HCT116 (cell line): ENCODE measurements around the gene TRIM29. TPM values are rescaled to one million over a fixed set of nuclear protein-coding genes. Genes with fewer than 3 reads are reported as not detected.

Source experiments
- ATAC-seq: fragments of 200-7000 bp; cut with Tn5 transposase; 2 replicates; pipeline ENCODE4 v1.9.1; 2020; ENCODE audit warnings: mild to moderate bottlenecking, moderate library complexity
- BruUV-seq: library from RNA; stranded (reverse); fragments of 400-500 nt; replicated peaks from 2 replicates; lab custom pipeline; 2021; lab: Mats Ljungman, UMichigan
- CTCF ChIA-PET: fragments of 300-600 bp; sonication (Branson Sonifier 250); formaldehyde crosslinking; loops from one replicate; lab custom pipeline; 2021; ENCODE audit warnings: antibody characterized with exemption; lab: Charles Lee
- POLR2A ChIA-PET: fragments of 300-600, 350-600 bp; sonication (Branson Sonifier 250); formaldehyde crosslinking; loops from one replicate; lab custom pipeline; 2021; ENCODE audit warnings: antibody characterized with exemption; lab: Charles Lee
- RAD21 ChIA-PET, 2 experiments: fragments of 300-600 bp; sonication (Branson Sonifier 250); formaldehyde crosslinking; loops; one replicate each; lab custom pipeline; 2023; ENCODE audit warnings: low total read pairs in 2 of 2; ENCODE audit not compliant: uncharacterized antibody in 2 of 2, unreplicated experiment in 2 of 2, low non-redundant PET in 1 of 2; lab: Charles Lee
- DNase-seq: peaks from one replicate; pipeline ENCODE4 v3.0.0-alpha.2; 2010; ENCODE audit warnings: low read depth, low spot score
- H2AFZ ChIP-seq: fragments of 200-600 bp; shearing (Covaris generic), sonication (generic); 2 replicates; pipeline ENCODE4 v1.6.1; 2017; ENCODE audit warnings: low read depth, mixed run types, mixed read lengths, antibody characterized with exemption, low read length; ENCODE audit not compliant: poor library complexity, severe bottlenecking
- H3K27ac ChIP-seq: 2 replicates; pipeline ENCODE4 v1.5.1; 2012; ENCODE audit warnings: low read depth, low read length
- H3K27me3 ChIP-seq: fragments of 200-600 bp; sonication (generic); 2 replicates; pipeline ENCODE4 v1.6.1; 2016; ENCODE audit warnings: mixed run types, low read length, mixed read lengths; ENCODE audit not compliant: insufficient read depth
- H3K36me3 ChIP-seq, 2 experiments: fragments of 200-500 bp in 1 of 2; fragments of 200-600 bp in 1 of 2; sonication (Bioruptor generic) in 1 of 2; sonication (generic) in 1 of 2; 2 replicates each; pipeline versions ENCODE4 v1.5.1 to v1.6.1; 2014 to 2016; ENCODE audit warnings: low read length in 2 of 2, inconsistent platforms in 1 of 2, mixed read lengths in 1 of 2, mixed run types in 1 of 2; ENCODE audit not compliant: insufficient read depth in 2 of 2, control insufficient read depth in 1 of 2
- H3K4me1 ChIP-seq, 2 experiments: fragments of 200-600 bp in 1 of 2; sonication (generic) in 1 of 2; 2 replicates each; pipeline versions ENCODE4 v1.5.1 to v1.6.1; 2012 to 2017; ENCODE audit warnings: low read length in 2 of 2, inconsistent platforms in 1 of 2, mild to moderate bottlenecking in 1 of 2, mixed read lengths in 1 of 2, mixed run types in 1 of 2, moderate library complexity in 1 of 2; ENCODE audit not compliant: insufficient read depth in 2 of 2, control insufficient read depth in 1 of 2
- H3K4me2 ChIP-seq: fragments of 200-600 bp; sonication (generic); 2 replicates; pipeline ENCODE4 v1.6.1; 2017; ENCODE audit warnings: mixed run types, low read length, mixed read lengths
- H3K4me3 ChIP-seq, 2 experiments: fragments of 200-600 bp in 1 of 2; sonication (generic) in 1 of 2; replicated peaks in 1 of 2; 2 replicates each; pipeline ENCODE4 v1.5.1; 2011 to 2016; ENCODE audit warnings: low read length in 2 of 2, control low read depth in 1 of 2, low read depth in 1 of 2, mild to moderate bottlenecking in 1 of 2, mixed read lengths in 1 of 2, mixed run types in 1 of 2
- H3K79me2 ChIP-seq: fragments of 200-600 bp; sonication (generic); 2 replicates; pipeline ENCODE4 v1.6.1; 2017; ENCODE audit warnings: mild to moderate bottlenecking, mixed run types, low read length, moderate library complexity, mixed read lengths; ENCODE audit not compliant: insufficient read depth
- H3K9ac ChIP-seq: fragments of 200-600 bp; sonication (generic); 2 replicates; pipeline ENCODE4 v1.6.1; 2016; ENCODE audit warnings: low read length, mixed read lengths
- H3K9me2 ChIP-seq: fragments of 200-600 bp; sonication (generic), shearing (Covaris generic); 2 replicates; pipeline ENCODE4 v1.6.1; 2017; ENCODE audit warnings: mixed run types, mild to moderate bottlenecking, moderate library complexity; ENCODE audit not compliant: insufficient read depth
- H3K9me3 ChIP-seq, 2 experiments: fragments of 200-500 bp in 1 of 2; fragments of 200-600 bp in 1 of 2; sonication (Bioruptor generic) in 1 of 2; sonication (generic) in 1 of 2; 2 replicates each; pipeline ENCODE4 v1.6.1; 2014 to 2017; ENCODE audit warnings: low read length in 2 of 2, mixed read lengths in 2 of 2, inconsistent platforms in 1 of 2, low read depth in 1 of 2, mild to moderate bottlenecking in 1 of 2, mixed run types in 1 of 2, moderate library complexity in 1 of 2; ENCODE audit not compliant: control insufficient read depth in 1 of 2, insufficient read depth in 1 of 2
- H4K20me1 ChIP-seq: fragments of 200-600 bp; sonication (generic), shearing (Covaris generic); 2 replicates; pipeline ENCODE4 v1.6.1; 2017; ENCODE audit warnings: mixed run types, mild to moderate bottlenecking, moderate library complexity; ENCODE audit not compliant: insufficient read depth
- CBX3 ChIP-seq: IDR thresholded peaks from 2 replicates; pipeline ENCODE4 v1.6.1; 2012; ENCODE audit warnings: low read depth
- CTCF ChIP-seq, 3 experiments: fragments of 200-600 bp in 1 of 3; sonication (generic) in 1 of 3; IDR thresholded peaks in 2 of 3; conservative IDR thresholded peaks in 1 of 3; 2 replicates each; pipeline ENCODE4 v1.5.1; 2012 to 2017; ENCODE audit warnings: low read depth in 2 of 3, low read length in 2 of 3, antibody characterized with exemption in 1 of 3, borderline replicate concordance in 1 of 3, control low read depth in 1 of 3, mild to moderate bottlenecking in 1 of 3, mixed read lengths in 1 of 3, mixed run types in 1 of 3, moderate library complexity in 1 of 3; ENCODE audit not compliant: insufficient read depth in 1 of 3
- ELF1 ChIP-seq: IDR thresholded peaks from 2 replicates; pipeline ENCODE4 v1.6.1; 2012; ENCODE audit warnings: low read depth, borderline replicate concordance
- EZH2 ChIP-seq: fragments of 200-600 bp; sonication (generic); IDR thresholded peaks from 2 replicates; pipeline ENCODE4 v1.6.1; 2017; ENCODE audit warnings: antibody characterized with exemption, mixed run types
- EZH2phosphoT487 ChIP-seq: fragments of 200-600 bp; IDR thresholded peaks from 2 replicates; pipeline ENCODE4 v1.6.1; 2018; ENCODE audit warnings: antibody characterized with exemption, borderline replicate concordance
- POLR2A ChIP-seq: IDR thresholded peaks from 2 replicates; pipeline ENCODE4 v1.7.0; 2011; ENCODE audit warnings: borderline replicate concordance; ENCODE audit not compliant: insufficient read depth, insufficient read length; ENCODE audit errors: extremely low read depth
- POLR2AphosphoS5 ChIP-seq: IDR thresholded peaks from 2 replicates; pipeline ENCODE4 v1.6.1; 2011; ENCODE audit warnings: mild to moderate bottlenecking, low read depth, low read length, moderate library complexity
- SIN3A ChIP-seq: IDR thresholded peaks from 2 replicates; pipeline ENCODE4 v1.6.1; 2012; ENCODE audit warnings: low read depth
- SRF ChIP-seq: IDR thresholded peaks from 2 replicates; pipeline ENCODE4 v1.6.1; 2012; ENCODE audit warnings: low read depth
- YY1 ChIP-seq: IDR thresholded peaks from 2 replicates; pipeline ENCODE4 v1.6.1; 2011; ENCODE audit warnings: low read length, low read depth, moderate library complexity, mild to moderate bottlenecking; ENCODE audit not compliant: insufficient replicate concordance; ENCODE audit errors: extremely low read depth
- intact Hi-C: fragments of 100-400 bp; cut with micrococcal nuclease; formaldehyde crosslinking; loops from 2 replicates; pipeline ENCODE4 v1.10.0; 2022
- total RNA-seq: library from RNA; stranded (reverse); gene quantifications from one replicate; pipeline ENCODE4 v1.2.1, GENCODE V29; 2021; ENCODE audit not compliant: unreplicated experiment

TRIM29 gene
- total RNA-seq, 1 experiment from 2014 or later, result 0.54 TPM

GRCh38 chr11:120139316-120140069 lies 1.6 kb upstream of the TRIM29 start:
- POLR2A ChIA-PET, result no interaction called here
- H2AFZ ChIP-seq, result no peak overlapping the region
- no peak overlapping the region for H3K27ac ChIP-seq
- TF ChIP-seq SIN3A (no peak), POLR2AphosphoS5 (no peak), CBX3 (no peak), SRF (no peak), EZH2 (no peak), POLR2A (no peak), EZH2phosphoT487 (no peak), ELF1 (no peak), YY1 (no peak), CTCF (IDR thresholded peaks at IDR 0.05 in 2 of 3, conservative IDR thresholded peaks at IDR 0.05 in 1 of 3; ENCODE audit: borderline replicate concordance in 1 of 3, insufficient read depth in 1 of 3, low read depth in 2 of 3, low read length in 2 of 3) (no peak)
- no peaks in the 10 kb centered on the region for H3K79me2 ChIP-seq
- no peaks in the 10 kb centered on the region for H3K9me2 ChIP-seq
- peaks cover under 1% of the 10 kb centered on the region; the same call in 1 of the 2 replicates for H3K27me3 ChIP-seq
- no TSS peak for BruUV-seq
- intact Hi-C loops, result no loop called here
- DNase-seq (no peak), ATAC-seq (no peak)
- H3K4me1 ChIP-seq, result peaks cover 2 to 5% of the 10 kb centered on the region in 2 experiments; a peak in 2 of 4 replicates
- no peaks in the 10 kb centered on the region for H3K9me3 ChIP-seq
- no peaks in the 10 kb centered on the region for H4K20me1 ChIP-seq
- RAD21 ChIA-PET, result no interaction called here
- no peak overlapping the region for H3K4me3 ChIP-seq
- no peaks in the 10 kb centered on the region for H3K36me3 ChIP-seq
- no peak overlapping the region for H3K9ac ChIP-seq
- CTCF ChIA-PET, result no interaction called here
- no peak overlapping the region for H3K4me2 ChIP-seq
